ENCODE results near the gene HIVEP2. TPM values are rescaled to one million over a fixed set of nuclear protein-coding genes. Genes with fewer than 3 reads are reported as not detected.
"Not testable (repeated sequence)": the region's sequence is repeated elsewhere in the genome, so short reads cannot be mapped to it uniquely, and the experiment has no call there.

HIVEP2 gene
- total RNA-seq (2014; rRNA removed; shearing (Covaris generic)): 0.80 and 1.8 TPM in 2 replicates

- DNase-seq (ENCODE audit: low spot score): peak; percentile 68
- in situ Hi-C loops (cut with HindIII; ENCODE audit: low sequenced_read_pairs): no loop called here
Measured at GRCh38 chr6:142945049-142945445, at the start of gene HIVEP2. HIVEP2 (minus strand) TSS chr6:142945176; CDS start chr6:142774738, 170,438 bp downstream.

GRCh38 chr6:142993977-142994376 is 49.0 kb upstream of the HIVEP2 start:
- in situ Hi-C loops (cut with HindIII; ENCODE audit: low sequenced_read_pairs): no loop called here
- DNase-seq (ENCODE audit: low spot score): no peak

- in situ Hi-C loops (cut with HindIII; ENCODE audit: low sequenced_read_pairs): no loop called here
- no peak for DNase-seq (ENCODE audit: low spot score)
Measured at GRCh38 chr6:142987490-142987889, 42.5 kb upstream of the HIVEP2 start.

GRCh38 chr6:142985281-142985680 is 40.3 kb upstream of the HIVEP2 start:
- in situ Hi-C loops (cut with HindIII; ENCODE audit: low sequenced_read_pairs): no loop called here
- DNase-seq (ENCODE audit: low spot score): no peak

GRCh38 chr6:142984386-142984785 is 39.4 kb upstream of the HIVEP2 start:
- DNase-seq (ENCODE audit: low spot score): no peak
- in situ Hi-C loops (cut with HindIII; ENCODE audit: low sequenced_read_pairs): no loop called here

GRCh38 chr6:142975365-142975764 is 30.4 kb upstream of the HIVEP2 start:
- in situ Hi-C loops (cut with HindIII; ENCODE audit: low sequenced_read_pairs): no loop called here
- DNase-seq (ENCODE audit: low spot score): no peak

- in situ Hi-C loops (cut with HindIII; ENCODE audit: low sequenced_read_pairs): not testable (repeated sequence)
Measured at GRCh38 chr6:142970941-142971340, 26.0 kb upstream of the HIVEP2 start.

GRCh38 chr6:142968601-142969000 is 23.6 kb upstream of the HIVEP2 start:
- DNase-seq (ENCODE audit: low spot score): no peak
- in situ Hi-C loops (cut with HindIII; ENCODE audit: low sequenced_read_pairs): no loop called here

More at GRCh38 chr6:142970941-142971340, 26.0 kb upstream of the HIVEP2 start:
- DNase-seq (ENCODE audit: low spot score): not testable (repeated sequence)

GRCh38 chr6:142966294-142966693 is 21.3 kb upstream of the HIVEP2 start:
- in situ Hi-C loops (cut with HindIII; ENCODE audit: low sequenced_read_pairs): no loop called here
- DNase-seq (ENCODE audit: low spot score): no peak

GRCh38 chr6:142965164-142965563 is 20.2 kb upstream of the HIVEP2 start:
- in situ Hi-C loops (cut with HindIII; ENCODE audit: low sequenced_read_pairs): no loop called here
- DNase-seq (ENCODE audit: low spot score): no peak

GRCh38 chr6:142960098-142960497 is 15.1 kb upstream of the HIVEP2 start:
- DNase-seq (ENCODE audit: low spot score): no peak
- in situ Hi-C loops (cut with HindIII; ENCODE audit: low sequenced_read_pairs): no loop called here

GRCh38 chr6:142958343-142958742 is 13.4 kb upstream of the HIVEP2 start:
- in situ Hi-C loops (cut with HindIII; ENCODE audit: low sequenced_read_pairs): no loop called here
- DNase-seq (ENCODE audit: low spot score): no peak

GRCh38 chr6:142956726-142957125 is 11.8 kb upstream of the HIVEP2 start:
- in situ Hi-C loops (cut with HindIII; ENCODE audit: low sequenced_read_pairs): no loop called here
- no peak for DNase-seq (ENCODE audit: low spot score)

- in situ Hi-C loops (cut with HindIII; ENCODE audit: low sequenced_read_pairs): no loop called here
Measured at GRCh38 chr6:142954844-142955243, 9.9 kb upstream of the HIVEP2 start.

GRCh38 chr6:142953373-142954273 is 8.6 kb upstream of the HIVEP2 start:
- in situ Hi-C loops (cut with HindIII; ENCODE audit: low sequenced_read_pairs): no loop called here
- DNase-seq (ENCODE audit: low spot score): no peak

More at GRCh38 chr6:142954844-142955243, 9.9 kb upstream of the HIVEP2 start:
- DNase-seq (ENCODE audit: low spot score): no peak

- DNase-seq (ENCODE audit: low spot score): no peak
- in situ Hi-C loops (cut with HindIII; ENCODE audit: low sequenced_read_pairs): no loop called here
Measured at GRCh38 chr6:142952614-142953013, 7.6 kb upstream of the HIVEP2 start.

- no peak for DNase-seq (ENCODE audit: low spot score)
Measured at GRCh38 chr6:142950291-142950690, 5.3 kb upstream of the HIVEP2 start.

GRCh38 chr6:142947714-142948480 is 2.9 kb upstream of the HIVEP2 start:
- no peak for DNase-seq (ENCODE audit: low spot score)
- in situ Hi-C loops (cut with HindIII; ENCODE audit: low sequenced_read_pairs): no loop called here

More at GRCh38 chr6:142950291-142950690, 5.3 kb upstream of the HIVEP2 start:
- in situ Hi-C loops (cut with HindIII; ENCODE audit: low sequenced_read_pairs): no loop called here

GRCh38 chr6:142946924-142947713 is 2.1 kb upstream of the HIVEP2 start:
- DNase-seq (ENCODE audit: low spot score): peak; percentile 75
- in situ Hi-C loops (cut with HindIII; ENCODE audit: low sequenced_read_pairs): no loop called here
